ENCODE measurements around the gene SYTL3. TPM values are rescaled to one million over a fixed set of nuclear protein-coding genes. Genes with fewer than 3 reads are reported as not detected.
A peak's percentile ranks its signal among the peaks of the same experiment; 100 is the strongest.
"Not testable (repeated sequence)": the region's sequence is repeated elsewhere in the genome, so short reads cannot be mapped to it uniquely, and the experiment has no call there.

The SYTL3 gene
- total RNA-seq, 2 experiments from 2014 or later: 163 to 180 TPM

- ATAC-seq: no peak
- DNase-seq: no peak
- no peaks in the 10 kb centered on the region for H3K9me3 Mint-ChIP-seq (ENCODE audit: low read depth)
- CTCF ChIA-PET: no interaction called here
- H3K27ac Mint-ChIP-seq: no peak overlapping the region
- peaks cover 20% of the 10 kb centered on the region for H3K4me1 Mint-ChIP-seq
- intact Hi-C loops (cut with DNase I, micrococcal nuclease): no loop called here
- POLR2A ChIA-PET: no interaction called here
- no peak overlapping the region for H3K4me3 Mint-ChIP-seq
- H3K27me3 Mint-ChIP-seq: no peaks in the 10 kb centered on the region
- H3K36me3 Mint-ChIP-seq (ENCODE audit: low read depth): peaks cover 87% of the 10 kb centered on the region
Observed at GRCh38 chr6:158666628-158667359, 16.9 kb downstream of the SYTL3 start.

GRCh38 chr6:158667360-158667981, 17.6 kb downstream of the SYTL3 start:
- Mint-ChIP-seq H3K4me3 (no peak overlapping the region), H3K9me3 (ENCODE audit: low read depth) (no peaks in the 10 kb centered on the region), H3K27ac (peak overlapping the region; percentile 25), H3K36me3 (ENCODE audit: low read depth) (peaks cover 88% of the 10 kb centered on the region), H3K4me1 (peaks cover 15% of the 10 kb centered on the region), H3K27me3 (no peaks in the 10 kb centered on the region)
- CTCF ChIA-PET: no interaction called here
- ATAC-seq: no peak
- intact Hi-C loops (cut with DNase I, micrococcal nuclease): no loop called here
- DNase-seq: no peak
- POLR2A ChIA-PET: no interaction called here

GRCh38 chr6:158668707-158669103, 18.9 kb downstream of the SYTL3 start:
- Mint-ChIP-seq H3K27me3 (no peaks in the 10 kb centered on the region), H3K4me1 (peaks cover 7% of the 10 kb centered on the region), H3K9me3 (ENCODE audit: low read depth) (no peaks in the 10 kb centered on the region), H3K4me3 (no peak overlapping the region), H3K36me3 (ENCODE audit: low read depth) (peaks cover 83% of the 10 kb centered on the region), H3K27ac (no peak overlapping the region)
- intact Hi-C loops (cut with DNase I, micrococcal nuclease): no loop called here
- no peak for DNase-seq
- CTCF ChIA-PET: interaction anchor here (0.7 to 1.0 kb wide), 2 partner anchors 23 to 33 kb away, joined by 4 to 5 read pairs; no protein-coding TSS in a partner anchor
- POLR2A ChIA-PET: no interaction called here
- ATAC-seq: no peak

GRCh38 chr6:158669145-158670035, 19.5 kb downstream of the SYTL3 start:
- Mint-ChIP-seq H3K27me3 (no peaks in the 10 kb centered on the region), H3K9me3 (ENCODE audit: low read depth) (no peaks in the 10 kb centered on the region), H3K36me3 (ENCODE audit: low read depth) (peaks cover 83% of the 10 kb centered on the region), H3K4me1 (peaks cover 7% of the 10 kb centered on the region), H3K4me3 (no peak overlapping the region), H3K27ac (peak overlapping the region; percentile 3)
- ATAC-seq (no peak), DNase-seq (no peak)
- POLR2A ChIA-PET: interaction anchor here (0.6 kb wide), 1 partner anchor 467 kb away, joined by 3 read pairs; no protein-coding TSS in a partner anchor
- intact Hi-C loops (cut with DNase I, micrococcal nuclease): loop anchor here in 1 of 2 experiments (5.0 kb wide), 1 partner anchor 32 kb away; no protein-coding TSS in a partner anchor
- CTCF ChIA-PET: interaction anchor here (0.7 to 1.0 kb wide), 2 partner anchors 16 to 22 kb away, joined by 3 to 5 read pairs; no protein-coding TSS in a partner anchor

GRCh38 chr6:158672119-158672518, 22.3 kb downstream of the SYTL3 start:
- H3K4me3 Mint-ChIP-seq; H3K9me3 Mint-ChIP-seq (ENCODE audit: low read depth); H3K27me3 Mint-ChIP-seq; ATAC-seq; DNase-seq; POLR2A ChIA-PET; H3K27ac Mint-ChIP-seq; H3K4me1 Mint-ChIP-seq: not testable (repeated sequence)
- CTCF ChIA-PET: interaction anchor here (0.7 to 1.3 kb wide), 3 partner anchors 10 to 47 kb away, joined by 4 read pairs; no protein-coding TSS in a partner anchor
- H3K36me3 Mint-ChIP-seq (ENCODE audit: low read depth): peaks cover 78% of the 10 kb centered on the region
- intact Hi-C loops (cut with DNase I, micrococcal nuclease): loop anchor here in 1 of 2 experiments (5.0 kb wide), 1 partner anchor 35 kb away; no protein-coding TSS in a partner anchor

GRCh38 chr6:158672726-158673125, 22.9 kb downstream of the SYTL3 start:
- Mint-ChIP-seq H3K27ac (no peak overlapping the region), H3K4me1 (peaks cover 9% of the 10 kb centered on the region), H3K27me3 (no peaks in the 10 kb centered on the region), H3K36me3 (ENCODE audit: low read depth) (peaks cover 75% of the 10 kb centered on the region), H3K4me3 (no peak overlapping the region), H3K9me3 (ENCODE audit: low read depth) (no peaks in the 10 kb centered on the region)
- CTCF ChIA-PET: interaction anchor here (0.7 to 1.3 kb wide), 3 partner anchors 11 to 46 kb away, joined by 4 read pairs; no protein-coding TSS in a partner anchor
- ATAC-seq: no peak
- DNase-seq: no peak
- intact Hi-C loops (cut with DNase I, micrococcal nuclease): loop anchor here in 1 of 2 experiments (5.0 kb wide), 1 partner anchor 35 kb away; no protein-coding TSS in a partner anchor
- POLR2A ChIA-PET: interaction anchor here (0.7 to 0.9 kb wide), 2 partner anchors 9 to 78 kb away, joined by 3 to 6 read pairs; no protein-coding TSS in a partner anchor

- CTCF ChIA-PET: interaction anchor here (0.7 to 2.0 kb wide), 3 partner anchors 12 to 198 kb away, joined by 3 to 7 read pairs (median 4); no protein-coding TSS in a partner anchor
- POLR2A ChIA-PET: interaction anchor here (0.6 kb wide), 1 partner anchor 16 kb away, joined by 3 read pairs; no protein-coding TSS in a partner anchor
- Mint-ChIP-seq H3K36me3 (ENCODE audit: low read depth) (peaks cover 78% of the 10 kb centered on the region), H3K9me3 (ENCODE audit: low read depth) (no peaks in the 10 kb centered on the region), H3K4me1 (peaks cover 11% of the 10 kb centered on the region), H3K27me3 (no peaks in the 10 kb centered on the region), H3K27ac (no peak overlapping the region), H3K4me3 (no peak overlapping the region)
- DNase-seq (no peak), ATAC-seq (no peak)
- intact Hi-C loops (cut with DNase I, micrococcal nuclease): loop anchor here in 1 of 2 experiments (5.0 kb wide), 1 partner anchor 37 kb away; no protein-coding TSS in a partner anchor
Observed at GRCh38 chr6:158674342-158675131, 24.7 kb downstream of the SYTL3 start.

- intact Hi-C loops (cut with DNase I, micrococcal nuclease); CTCF ChIA-PET; H3K27me3 Mint-ChIP-seq; ATAC-seq; H3K4me1 Mint-ChIP-seq; H3K27ac Mint-ChIP-seq; H3K9me3 Mint-ChIP-seq (ENCODE audit: low read depth); H3K4me3 Mint-ChIP-seq; DNase-seq: not testable (repeated sequence)
- peaks cover 84% of the 10 kb centered on the region for H3K36me3 Mint-ChIP-seq (ENCODE audit: low read depth)
- POLR2A ChIA-PET: interaction anchor here (0.6 kb wide), 1 partner anchor 25 kb away, joined by 6 read pairs; no protein-coding TSS in a partner anchor
Observed at GRCh38 chr6:158677094-158677493, 27.2 kb downstream of the SYTL3 start.

- Mint-ChIP-seq H3K27me3 (no peaks in the 10 kb centered on the region), H3K4me1 (peaks cover 9% of the 10 kb centered on the region), H3K4me3 (no peak overlapping the region), H3K36me3 (ENCODE audit: low read depth) (peaks cover 85% of the 10 kb centered on the region), H3K27ac (peak overlapping the region; percentile 13), H3K9me3 (ENCODE audit: low read depth) (no peaks in the 10 kb centered on the region)
- POLR2A ChIA-PET: no interaction called here
- ATAC-seq (no peak), DNase-seq (no peak)
- CTCF ChIA-PET: interaction anchor here (0.7 kb wide), 1 partner anchor 277 kb away, joined by 3 read pairs; no protein-coding TSS in a partner anchor
- intact Hi-C loops (cut with DNase I, micrococcal nuclease): no loop called here
Observed at GRCh38 chr6:158677906-158678578, 28.2 kb downstream of the SYTL3 start.

- H3K27ac Mint-ChIP-seq: no peak overlapping the region
- CTCF ChIA-PET: interaction anchor here (0.6 to 1.6 kb wide), 2 partner anchors 11 to 1288 kb away, joined by 3 to 6 read pairs; no protein-coding TSS in a partner anchor
Observed at GRCh38 chr6:158680015-158680414, 30.2 kb downstream of the SYTL3 start.

More at GRCh38 chr6:158680015-158680414, 30.2 kb downstream of the SYTL3 start:
- Mint-ChIP-seq H3K36me3 (ENCODE audit: low read depth) (peaks cover 87% of the 10 kb centered on the region), H3K4me3 (no peak overlapping the region), H3K9me3 (ENCODE audit: low read depth) (no peaks in the 10 kb centered on the region), H3K4me1 (peaks cover 24% of the 10 kb centered on the region), H3K27me3 (no peaks in the 10 kb centered on the region)
- intact Hi-C loops (cut with DNase I, micrococcal nuclease): no loop called here
- POLR2A ChIA-PET: no interaction called here
- ATAC-seq: no peak
- DNase-seq: no peak
